Astrocyte of the cerebellum (primary cell): ENCODE data around the gene RYR1.
"Not testable (repeated sequence)": the region's sequence is repeated elsewhere in the genome, so short reads cannot be mapped to it uniquely, and the experiment has no call there.

Experiments
- DNase-seq: peaks from one replicate; pipeline ENCODE4 v3.0.0-alpha.2; 2011; ENCODE audit warnings: low read depth
- H3K4me3 ChIP-seq: 2 replicates; pipeline ENCODE4 v1.5.1; 2011; ENCODE audit warnings: mild to moderate bottlenecking, low read depth, low read length, moderate library complexity
- in situ Hi-C: cut with HindIII; loops from 2 replicates; pipeline ENCODE4 v1.10.0; 2017; ENCODE audit warnings: low sequenced_read_pairs
- TF ChIP-seq, protein P1 (sequence below): IDR thresholded peaks from 2 replicates; pipeline ENCODE4 v1.5.1; 2012; ENCODE audit warnings: low read length, low read depth, moderate library complexity, mild to moderate bottlenecking; ENCODE audit errors: missing control alignments

The RYR1 gene

DNA sequence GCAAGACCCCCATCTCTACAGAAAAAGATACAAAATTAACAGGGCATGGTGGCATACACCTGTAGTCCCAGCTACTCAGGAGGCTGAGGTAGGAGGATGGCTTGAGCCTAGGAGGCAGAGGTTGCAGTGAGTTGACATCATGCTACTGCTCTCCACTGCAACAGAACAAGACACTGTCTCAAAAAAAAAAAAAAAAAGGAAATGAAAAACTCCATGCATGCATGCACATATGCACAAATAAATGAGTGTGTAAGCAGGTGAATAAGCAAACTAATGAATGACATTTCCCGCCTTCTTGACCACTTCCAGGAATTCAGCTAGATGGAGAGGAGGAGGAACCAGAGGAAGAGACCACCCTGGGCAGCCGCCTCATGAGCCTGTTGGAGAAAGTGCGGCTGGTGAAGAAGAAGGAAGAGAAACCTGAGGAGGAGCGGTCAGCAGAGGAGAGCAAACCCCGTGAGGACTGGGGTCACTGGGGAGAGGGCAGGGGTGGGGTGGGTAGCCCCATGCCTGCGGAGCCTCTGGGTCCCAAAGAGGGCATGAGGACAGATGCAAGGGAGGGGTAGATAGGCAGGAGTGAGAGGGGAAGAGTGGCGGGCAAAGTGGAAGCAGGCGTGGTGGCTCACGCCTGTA lies 58.8 kb downstream of the RYR1 start:
- in situ Hi-C loops, result no loop called here
- H3K4me3 ChIP-seq, result no peak overlapping the region
- DNase-seq, result no peak
- TF ChIP-seq, protein P1, sequence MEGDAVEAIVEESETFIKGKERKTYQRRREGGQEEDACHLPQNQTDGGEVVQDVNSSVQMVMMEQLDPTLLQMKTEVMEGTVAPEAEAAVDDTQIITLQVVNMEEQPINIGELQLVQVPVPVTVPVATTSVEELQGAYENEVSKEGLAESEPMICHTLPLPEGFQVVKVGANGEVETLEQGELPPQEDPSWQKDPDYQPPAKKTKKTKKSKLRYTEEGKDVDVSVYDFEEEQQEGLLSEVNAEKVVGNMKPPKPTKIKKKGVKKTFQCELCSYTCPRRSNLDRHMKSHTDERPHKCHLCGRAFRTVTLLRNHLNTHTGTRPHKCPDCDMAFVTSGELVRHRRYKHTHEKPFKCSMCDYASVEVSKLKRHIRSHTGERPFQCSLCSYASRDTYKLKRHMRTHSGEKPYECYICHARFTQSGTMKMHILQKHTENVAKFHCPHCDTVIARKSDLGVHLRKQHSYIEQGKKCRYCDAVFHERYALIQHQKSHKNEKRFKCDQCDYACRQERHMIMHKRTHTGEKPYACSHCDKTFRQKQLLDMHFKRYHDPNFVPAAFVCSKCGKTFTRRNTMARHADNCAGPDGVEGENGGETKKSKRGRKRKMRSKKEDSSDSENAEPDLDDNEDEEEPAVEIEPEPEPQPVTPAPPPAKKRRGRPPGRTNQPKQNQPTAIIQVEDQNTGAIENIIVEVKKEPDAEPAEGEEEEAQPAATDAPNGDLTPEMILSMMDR, result no peak

DNA sequence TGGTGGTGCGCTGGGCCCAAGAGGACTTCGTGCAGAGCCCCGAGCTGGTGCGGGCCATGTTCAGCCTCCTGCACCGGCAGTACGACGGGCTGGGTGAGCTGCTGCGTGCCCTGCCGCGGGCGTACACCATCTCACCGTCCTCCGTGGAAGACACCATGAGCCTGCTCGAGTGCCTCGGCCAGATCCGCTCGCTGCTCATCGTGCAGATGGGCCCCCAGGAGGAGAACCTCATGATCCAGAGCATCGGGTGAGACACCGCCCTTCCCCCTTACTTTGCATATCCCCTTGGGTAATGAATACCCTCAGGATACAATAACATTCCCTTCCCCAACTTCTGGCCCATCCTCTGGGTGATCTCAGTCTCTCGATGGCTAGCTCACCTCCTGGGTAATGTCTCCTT lies 60.9 kb downstream of the RYR1 start:
- DNase-seq, result no peak
- in situ Hi-C loops, result no loop called here
- no peak overlapping the region for H3K4me3 ChIP-seq
- TF ChIP-seq, protein P1, result no peak

DNA sequence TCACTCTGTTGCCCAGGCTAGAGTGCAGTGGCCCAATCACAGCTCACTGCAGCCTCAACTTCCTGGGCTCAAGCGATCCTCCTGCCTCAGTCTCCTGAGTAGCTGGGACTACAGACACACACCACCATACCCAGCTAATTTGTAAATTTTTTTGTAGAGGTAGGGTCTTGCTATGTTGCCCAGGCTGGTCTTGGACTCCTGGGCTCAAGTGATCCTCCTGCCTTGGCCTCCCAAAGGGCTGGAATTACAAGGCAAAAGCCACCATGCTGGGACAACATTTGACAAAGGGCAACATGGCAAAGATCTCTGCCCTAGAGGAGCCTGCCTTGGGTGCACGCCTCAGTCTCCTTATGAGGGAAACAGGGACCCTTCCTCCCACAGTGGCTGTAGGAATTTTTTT lies 61.9 kb downstream of the RYR1 start:
- DNase-seq, H3K4me3 ChIP-seq, in situ Hi-C loops: not testable (repeated sequence)

DNA sequence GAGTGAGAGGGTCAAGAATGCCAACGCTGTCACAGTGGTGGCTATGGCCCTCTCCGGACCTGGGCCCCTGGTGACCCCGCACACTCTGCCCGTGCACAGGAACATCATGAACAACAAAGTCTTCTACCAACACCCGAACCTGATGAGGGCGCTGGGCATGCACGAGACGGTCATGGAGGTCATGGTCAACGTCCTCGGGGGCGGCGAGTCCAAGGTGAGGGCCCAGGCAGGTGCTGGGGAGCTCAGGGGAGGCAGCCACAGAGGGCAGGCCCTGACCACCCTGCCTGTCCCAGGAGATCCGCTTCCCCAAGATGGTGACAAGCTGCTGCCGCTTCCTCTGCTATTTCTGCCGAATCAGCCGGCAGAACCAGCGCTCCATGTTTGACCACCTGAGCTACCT lies 62.6 kb downstream of the RYR1 start:
- no peak overlapping the region for H3K4me3 ChIP-seq
- TF ChIP-seq, protein P1, result no peak
- no peak for DNase-seq
- in situ Hi-C loops, result no loop called here

DNA sequence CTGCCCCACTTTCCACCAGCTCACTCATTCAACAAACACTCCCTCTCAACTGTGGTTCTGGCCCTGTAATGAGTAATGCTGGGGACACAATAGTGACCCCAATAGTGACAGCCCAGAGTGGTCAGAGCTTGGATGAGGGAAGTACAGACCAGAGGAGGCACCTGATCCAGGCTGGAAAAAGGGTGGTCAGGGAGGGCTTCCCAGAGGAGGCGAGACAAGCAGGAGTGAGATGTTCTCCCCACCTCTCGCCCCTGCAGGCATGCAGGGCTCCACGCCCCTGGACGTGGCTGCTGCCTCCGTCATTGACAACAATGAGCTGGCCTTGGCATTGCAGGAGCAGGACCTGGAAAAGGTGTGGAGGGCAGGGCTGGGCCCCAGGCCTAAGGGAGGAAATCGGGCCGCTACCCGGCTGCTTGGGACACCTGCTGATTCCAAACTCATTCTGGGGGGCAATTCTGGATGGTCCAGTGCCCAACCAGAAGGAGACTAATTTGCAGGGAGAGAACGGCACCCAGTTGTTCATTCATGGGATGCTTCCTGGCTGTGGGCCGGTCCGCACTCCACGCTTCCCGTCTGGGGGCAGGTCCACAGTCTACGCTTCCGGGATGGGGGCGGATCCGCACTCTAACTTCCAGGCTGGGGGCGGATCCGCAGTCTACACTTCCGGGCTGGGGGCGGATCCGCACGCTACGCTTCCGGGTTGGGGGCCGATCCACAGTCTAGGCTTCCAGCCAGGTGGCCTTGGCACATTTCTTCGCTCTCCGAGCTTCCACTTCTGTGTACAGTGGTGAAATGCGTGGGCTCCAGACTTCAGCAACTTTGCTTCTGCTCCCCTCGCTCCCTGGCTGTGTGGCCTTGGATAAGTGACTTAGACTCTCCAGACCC lies 63.4 kb downstream of the RYR1 start:
- TF ChIP-seq, protein P1, result no peak
- H3K4me3 ChIP-seq, result no peak overlapping the region
- in situ Hi-C loops, result no loop called here
- no peak for DNase-seq

DNA sequence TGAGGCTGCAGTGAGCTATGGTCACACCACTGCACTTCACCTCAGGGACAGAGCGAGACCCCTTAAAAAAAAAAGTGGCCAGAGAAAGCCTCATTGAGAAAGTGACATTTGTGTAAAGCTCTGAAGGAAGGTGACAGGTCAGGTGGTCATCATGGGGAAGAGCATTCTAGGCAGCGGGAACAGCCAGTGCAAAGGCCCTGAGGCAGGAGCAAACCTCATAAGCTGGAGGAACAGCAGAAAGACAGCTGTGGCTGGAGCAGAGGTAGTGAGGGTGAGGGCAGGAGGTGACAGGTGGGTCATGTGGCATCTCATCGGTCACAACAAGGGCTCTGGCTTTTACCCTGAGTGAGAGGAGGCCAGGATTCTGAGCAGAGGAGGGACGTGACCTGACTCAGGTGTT lies 64.4 kb downstream of the RYR1 start:
- H3K4me3 ChIP-seq, result no peak overlapping the region
- TF ChIP-seq, protein P1, result no peak
- in situ Hi-C loops, result no loop called here
- DNase-seq, result no peak

DNA sequence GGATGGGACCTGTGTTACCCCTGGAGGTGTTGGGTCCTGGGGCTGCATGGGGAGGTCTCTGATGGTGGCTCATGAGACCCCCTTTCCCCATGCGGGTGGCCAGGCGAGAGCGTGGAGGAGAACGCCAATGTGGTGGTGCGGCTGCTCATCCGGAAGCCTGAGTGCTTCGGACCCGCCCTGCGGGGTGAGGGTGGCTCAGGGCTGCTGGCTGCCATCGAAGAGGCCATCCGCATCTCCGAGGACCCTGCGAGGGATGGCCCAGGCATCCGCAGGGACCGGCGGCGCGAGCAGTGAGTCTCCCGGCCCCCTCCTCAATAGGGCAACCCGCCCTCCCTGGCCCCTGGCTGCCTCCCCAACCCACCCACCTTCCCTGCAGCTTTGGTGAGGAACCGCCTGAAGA lies 66.0 kb downstream of the RYR1 start:
- in situ Hi-C loops, result no loop called here
- H3K4me3 ChIP-seq, result no peak overlapping the region
- DNase-seq, result no peak
- TF ChIP-seq, protein P1, result no peak
